Measurements from ENCODE around the gene MAZ. TPM values are rescaled to one million over a fixed set of nuclear protein-coding genes. Genes with fewer than 3 reads are reported as not detected.

Gene MAZ
- total RNA-seq, 1 donor from 2014 or later, result 247 TPM

GRCh38 chr16:29849505-29849904 is 43.2 kb downstream of the MAZ start:
- DNase-seq (ENCODE audit: low read depth), result no peak
- H2AFZ ChIP-seq (ENCODE audit: low read depth, low read length), result no peak overlapping the region
- H3K27me3 ChIP-seq (ENCODE audit: insufficient read depth, low read length), result no peaks in the 10 kb centered on the region
- H4K20me1 ChIP-seq (ENCODE audit: insufficient read depth, low read length), result peaks cover 10% of the 10 kb centered on the region
- no peaks in the 10 kb centered on the region for H3K79me2 ChIP-seq (ENCODE audit: insufficient read depth, low read length)
- no peak for FAIRE-seq
- no peak overlapping the region for H3K4me3 ChIP-seq (ENCODE audit: insufficient read depth, low read depth, low read length)
- no peak overlapping the region for H3K4me2 ChIP-seq (ENCODE audit: low read length)
- no peak overlapping the region for H3K9ac ChIP-seq (ENCODE audit: low read length)
- TF ChIP-seq, protein P1, sequence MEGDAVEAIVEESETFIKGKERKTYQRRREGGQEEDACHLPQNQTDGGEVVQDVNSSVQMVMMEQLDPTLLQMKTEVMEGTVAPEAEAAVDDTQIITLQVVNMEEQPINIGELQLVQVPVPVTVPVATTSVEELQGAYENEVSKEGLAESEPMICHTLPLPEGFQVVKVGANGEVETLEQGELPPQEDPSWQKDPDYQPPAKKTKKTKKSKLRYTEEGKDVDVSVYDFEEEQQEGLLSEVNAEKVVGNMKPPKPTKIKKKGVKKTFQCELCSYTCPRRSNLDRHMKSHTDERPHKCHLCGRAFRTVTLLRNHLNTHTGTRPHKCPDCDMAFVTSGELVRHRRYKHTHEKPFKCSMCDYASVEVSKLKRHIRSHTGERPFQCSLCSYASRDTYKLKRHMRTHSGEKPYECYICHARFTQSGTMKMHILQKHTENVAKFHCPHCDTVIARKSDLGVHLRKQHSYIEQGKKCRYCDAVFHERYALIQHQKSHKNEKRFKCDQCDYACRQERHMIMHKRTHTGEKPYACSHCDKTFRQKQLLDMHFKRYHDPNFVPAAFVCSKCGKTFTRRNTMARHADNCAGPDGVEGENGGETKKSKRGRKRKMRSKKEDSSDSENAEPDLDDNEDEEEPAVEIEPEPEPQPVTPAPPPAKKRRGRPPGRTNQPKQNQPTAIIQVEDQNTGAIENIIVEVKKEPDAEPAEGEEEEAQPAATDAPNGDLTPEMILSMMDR (IDR thresholded peaks at IDR 0.05; ENCODE audit: insufficient read depth, low read depth, low read length), result no peak
- TF ChIP-seq EZH2 (IDR thresholded peaks at IDR 0.05; ENCODE audit: insufficient read depth, low read length), result no peak
- no peak overlapping the region for H3K27ac ChIP-seq (ENCODE audit: low read depth, low read length)
- no peaks in the 10 kb centered on the region for H3K4me1 ChIP-seq (ENCODE audit: insufficient read depth, low read length)
- H3K36me3 ChIP-seq (ENCODE audit: insufficient read depth, low read length), result peaks cover 20% of the 10 kb centered on the region
- no peaks in the 10 kb centered on the region for H3K9me3 Mint-ChIP-seq (ENCODE audit: unreplicated experiment)
- H3K9me3 ChIP-seq (ENCODE audit: insufficient read depth, low read depth, low read length), result no peaks in the 10 kb centered on the region
- no peak overlapping the region for H3K4me3 Mint-ChIP-seq (ENCODE audit: unreplicated experiment)
- H3K27ac Mint-ChIP-seq (ENCODE audit: unreplicated experiment), result no peak overlapping the region
- H3K36me3 Mint-ChIP-seq (ENCODE audit: low read depth, unreplicated experiment), result peaks cover 9% of the 10 kb centered on the region
- peaks cover 5% of the 10 kb centered on the region for H3K27me3 Mint-ChIP-seq (ENCODE audit: low read depth, unreplicated experiment)
- peaks cover 5% of the 10 kb centered on the region for H3K4me1 Mint-ChIP-seq (ENCODE audit: low read depth, unreplicated experiment)

DNA sequence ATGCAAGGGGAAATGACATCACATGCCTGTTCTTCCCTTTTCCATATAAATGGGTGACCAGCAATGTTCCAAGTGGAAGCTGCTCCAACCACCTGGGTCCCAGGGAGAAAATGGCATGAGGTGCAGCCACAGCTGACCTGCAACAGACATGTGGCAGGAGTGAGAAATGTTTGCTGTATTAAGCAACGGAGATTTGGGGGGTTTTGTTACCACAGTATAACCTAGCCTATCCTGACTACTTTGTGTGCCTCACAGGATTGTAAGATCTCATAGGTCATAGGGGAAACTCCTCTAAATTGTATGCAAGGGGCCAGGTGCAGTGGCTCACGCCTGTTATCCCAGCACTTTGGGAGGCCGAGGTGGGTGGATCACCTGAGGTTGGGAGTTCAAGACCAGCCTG is 44.7 kb downstream of the MAZ start:
- DNase-seq (ENCODE audit: low read depth), result no peak
- Mint-ChIP-seq H3K27ac (ENCODE audit: unreplicated experiment) (no peak overlapping the region), H3K9me3 (ENCODE audit: unreplicated experiment) (no peaks in the 10 kb centered on the region), H3K4me1 (ENCODE audit: low read depth, unreplicated experiment) (peaks cover 5% of the 10 kb centered on the region), H3K27me3 (ENCODE audit: low read depth, unreplicated experiment) (peaks cover 2% of the 10 kb centered on the region), H3K36me3 (ENCODE audit: low read depth, unreplicated experiment) (peaks cover 7% of the 10 kb centered on the region), H3K4me3 (ENCODE audit: unreplicated experiment) (no peak overlapping the region)
- TF ChIP-seq, protein P1 (IDR thresholded peaks at IDR 0.05; ENCODE audit: insufficient read depth, low read depth, low read length), result no peak
- no peak for TF ChIP-seq EZH2 (IDR thresholded peaks at IDR 0.05; ENCODE audit: insufficient read depth, low read length)
- Histone ChIP-seq H4K20me1 (ENCODE audit: insufficient read depth, low read length) (peaks cover 10% of the 10 kb centered on the region), H3K36me3 (ENCODE audit: insufficient read depth, low read length) (peaks cover 19% of the 10 kb centered on the region), H3K27me3 (ENCODE audit: insufficient read depth, low read length) (no peaks in the 10 kb centered on the region), H3K79me2 (ENCODE audit: insufficient read depth, low read length) (no peaks in the 10 kb centered on the region), H3K9me3 (ENCODE audit: insufficient read depth, low read depth, low read length) (no peaks in the 10 kb centered on the region), H2AFZ (ENCODE audit: low read depth, low read length) (no peak overlapping the region), H3K27ac (ENCODE audit: low read depth, low read length) (no peak overlapping the region), H3K4me3 (ENCODE audit: insufficient read depth, low read depth, low read length) (no peak overlapping the region), H3K9ac (ENCODE audit: low read length) (no peak overlapping the region), H3K4me1 (ENCODE audit: insufficient read depth, low read length) (no peaks in the 10 kb centered on the region), H3K4me2 (ENCODE audit: low read length) (no peak overlapping the region)
- no peak for FAIRE-seq

GRCh38 chr16:29852654-29853053 is 46.3 kb downstream of the MAZ start:
- no peak overlapping the region for H3K27ac ChIP-seq (ENCODE audit: low read depth, low read length)
- Mint-ChIP-seq H3K36me3 (ENCODE audit: low read depth, unreplicated experiment) (peaks cover 2% of the 10 kb centered on the region), H3K9me3 (ENCODE audit: unreplicated experiment) (no peaks in the 10 kb centered on the region), H3K4me1 (ENCODE audit: low read depth, unreplicated experiment) (peaks cover 8% of the 10 kb centered on the region), H3K27ac (ENCODE audit: unreplicated experiment) (no peak overlapping the region), H3K27me3 (ENCODE audit: low read depth, unreplicated experiment) (no peaks in the 10 kb centered on the region), H3K4me3 (ENCODE audit: unreplicated experiment) (no peak overlapping the region)
- no peak for TF ChIP-seq EZH2 (IDR thresholded peaks at IDR 0.05; ENCODE audit: insufficient read depth, low read length)
- TF ChIP-seq, protein P1 (IDR thresholded peaks at IDR 0.05; ENCODE audit: insufficient read depth, low read depth, low read length), result no peak
- H3K79me2 ChIP-seq (ENCODE audit: insufficient read depth, low read length), result no peaks in the 10 kb centered on the region
- FAIRE-seq (no peak), DNase-seq (ENCODE audit: low read depth) (peak; percentile 22)
- no peak overlapping the region for H3K4me3 ChIP-seq (ENCODE audit: insufficient read depth, low read depth, low read length)
- H3K4me2 ChIP-seq (ENCODE audit: low read length), result no peak overlapping the region
- no peak overlapping the region for H3K9ac ChIP-seq (ENCODE audit: low read length)
- no peak overlapping the region for H2AFZ ChIP-seq (ENCODE audit: low read depth, low read length)
- H4K20me1 ChIP-seq (ENCODE audit: insufficient read depth, low read length), result peaks cover 12% of the 10 kb centered on the region
- H3K27me3 ChIP-seq (ENCODE audit: insufficient read depth, low read length), result no peaks in the 10 kb centered on the region
- no peaks in the 10 kb centered on the region for H3K9me3 ChIP-seq (ENCODE audit: insufficient read depth, low read depth, low read length)
- peaks cover 3% of the 10 kb centered on the region for H3K4me1 ChIP-seq (ENCODE audit: insufficient read depth, low read length)
- H3K36me3 ChIP-seq (ENCODE audit: insufficient read depth, low read length), result peaks cover 5% of the 10 kb centered on the region

All from astrocyte (in vitro differentiated cells and primary cell).